DOHH2 (cell line): Measurements from ENCODE around the gene CPEB3.

Experiments used
- H3F3A ChIP-seq: fragments of 200-600 bp; sonication (generic), shearing (Covaris generic); 2 replicates; pipeline ENCODE4 v1.6.0; 2016; ENCODE audit warnings: antibody characterized with exemption, mild to moderate bottlenecking; ENCODE audit not compliant: control insufficient read depth, insufficient read depth
- H3K27ac ChIP-seq: fragments of 200-600 bp; sonication (generic); 2 replicates; pipeline ENCODE4 v1.5.1; 2014; ENCODE audit warnings: low read depth, mild to moderate bottlenecking, low read length, moderate library complexity
- H3K27me3 ChIP-seq: fragments of 200-600 bp; sonication (generic); 2 replicates; pipeline ENCODE4 v1.6.1; 2014; ENCODE audit warnings: mild to moderate bottlenecking, low read length, mixed read lengths; ENCODE audit not compliant: control insufficient read depth
- H3K36me3 ChIP-seq: fragments of 200-600 bp; sonication (generic); 2 replicates; pipeline ENCODE4 v1.6.1; 2014; ENCODE audit warnings: mild to moderate bottlenecking, low read length, moderate library complexity, mixed read lengths; ENCODE audit not compliant: control insufficient read depth
- H3K4me1 ChIP-seq: fragments of 200-600 bp; sonication (generic); 2 replicates; pipeline ENCODE4 v1.6.1; 2014; ENCODE audit warnings: mild to moderate bottlenecking, low read length, mixed read lengths; ENCODE audit not compliant: control insufficient read depth
- H3K4me2 ChIP-seq: fragments of 200-600 bp; sonication (generic); 2 replicates; pipeline ENCODE4 v1.6.0; 2014; ENCODE audit warnings: mild to moderate bottlenecking, low read length, moderate library complexity
- H3K4me3 ChIP-seq: fragments of 200-600 bp; sonication (generic); 2 replicates; pipeline ENCODE4 v1.5.1; 2014; ENCODE audit warnings: mild to moderate bottlenecking, low read length, mixed read lengths
- H3K79me2 ChIP-seq: fragments of 200-600 bp; sonication (generic); 2 replicates; pipeline ENCODE4 v1.6.1; 2014; ENCODE audit warnings: mild to moderate bottlenecking, low read length, mixed read lengths; ENCODE audit not compliant: control insufficient read depth
- H3K9me2 ChIP-seq: fragments of 200-600 bp; sonication (generic); replicated peaks from 2 replicates; pipeline ENCODE4 v1.6.1; 2014; ENCODE audit warnings: mild to moderate bottlenecking, low read length, mixed read lengths; ENCODE audit not compliant: control insufficient read depth
- H3K9me3 ChIP-seq: fragments of 200-600 bp; sonication (generic); 2 replicates; pipeline ENCODE4 v1.6.1; 2014; ENCODE audit warnings: antibody characterized with exemption, low read length, mixed read lengths; ENCODE audit not compliant: control insufficient read depth, insufficient read depth
- H4K20me1 ChIP-seq: fragments of 200-600 bp; sonication (generic); 2 replicates; pipeline ENCODE4 v1.6.0; 2014; ENCODE audit warnings: low read depth, mild to moderate bottlenecking, antibody characterized with exemption, low read length, moderate library complexity; ENCODE audit not compliant: control insufficient read depth, insufficient read depth
- CTCF ChIP-seq: fragments of 200-600 bp; sonication (generic); IDR thresholded peaks from one replicate; pipeline ENCODE4 v1.5.1; 2014; ENCODE audit warnings: antibody characterized with exemption, mild to moderate bottlenecking, low read depth, low read length; ENCODE audit not compliant: poor library complexity, severe bottlenecking
- EZH2phosphoT487 ChIP-seq: fragments of 200-600 bp; sonication (generic); IDR thresholded peaks from 2 replicates; pipeline ENCODE4 v1.6.1; 2017; ENCODE audit warnings: borderline replicate concordance, mild to moderate bottlenecking, antibody characterized with exemption, low read length, moderate library complexity, mixed read lengths

Gene CPEB3

GRCh38 chr10:92200564-92200963 is 90.3 kb downstream of the CPEB3 start:
- no peaks in the 10 kb centered on the region for H3K9me3 ChIP-seq
- no peaks in the 10 kb centered on the region for H4K20me1 ChIP-seq
- no peak overlapping the region for H3K4me3 ChIP-seq
- no peaks in the 10 kb centered on the region for H3K27me3 ChIP-seq
- H3K4me1 ChIP-seq, result no peaks in the 10 kb centered on the region
- TF ChIP-seq EZH2phosphoT487, result no peak
- H3K79me2 ChIP-seq, result no peaks in the 10 kb centered on the region
- no peaks in the 10 kb centered on the region for H3K9me2 ChIP-seq
- H3K36me3 ChIP-seq, result no peaks in the 10 kb centered on the region
- H3K4me2 ChIP-seq, result no peak overlapping the region
- no peaks in the 10 kb centered on the region for H3F3A ChIP-seq
- H3K27ac ChIP-seq, result no peak overlapping the region

- no peak overlapping the region for H3K4me2 ChIP-seq
- H3K27ac ChIP-seq, result no peak overlapping the region
- H3K9me2 ChIP-seq, result no peaks in the 10 kb centered on the region
- H3K9me3 ChIP-seq, result no peaks in the 10 kb centered on the region
- H3K4me1 ChIP-seq, result peaks cover 23% of the 10 kb centered on the region
- no peaks in the 10 kb centered on the region for H3K79me2 ChIP-seq
- no peaks in the 10 kb centered on the region for H3K36me3 ChIP-seq
- TF ChIP-seq EZH2phosphoT487 (no peak), CTCF (no peak)
- no peak overlapping the region for H3K4me3 ChIP-seq
- no peaks in the 10 kb centered on the region for H4K20me1 ChIP-seq
- H3K27me3 ChIP-seq, result no peaks in the 10 kb centered on the region
- H3F3A ChIP-seq, result no peaks in the 10 kb centered on the region
Observed at GRCh38 chr10:92187101-92187500, 103.8 kb downstream of the CPEB3 start.

- Histone ChIP-seq H3K4me1 (peaks cover 44% of the 10 kb centered on the region), H3K9me3 (no peaks in the 10 kb centered on the region), H3K36me3 (no peaks in the 10 kb centered on the region), H3K27ac (peak overlapping the region; percentile 18), H4K20me1 (no peaks in the 10 kb centered on the region), H3F3A (no peaks in the 10 kb centered on the region), H3K4me3 (no peak overlapping the region), H3K27me3 (no peaks in the 10 kb centered on the region), H3K4me2 (peak overlapping the region; percentile 53), H3K9me2 (no peaks in the 10 kb centered on the region), H3K79me2 (no peaks in the 10 kb centered on the region)
- TF ChIP-seq CTCF, result no peak
- TF ChIP-seq EZH2phosphoT487, result no peak
Observed at GRCh38 chr10:92184977-92185376, 105.9 kb downstream of the CPEB3 start.

GRCh38 chr10:92183199-92183598 is 107.7 kb downstream of the CPEB3 start:
- no peaks in the 10 kb centered on the region for H3K36me3 ChIP-seq
- no peaks in the 10 kb centered on the region for H3K9me2 ChIP-seq

More at GRCh38 chr10:92183199-92183598, 107.7 kb downstream of the CPEB3 start:
- H3K9me3 ChIP-seq, result no peaks in the 10 kb centered on the region
- no peak overlapping the region for H3K4me2 ChIP-seq
- H3K79me2 ChIP-seq, result no peaks in the 10 kb centered on the region
- no peak for TF ChIP-seq CTCF
- no peak for TF ChIP-seq EZH2phosphoT487
- H3K4me1 ChIP-seq, result peaks cover 44% of the 10 kb centered on the region
- no peak overlapping the region for H3K27ac ChIP-seq
- H4K20me1 ChIP-seq, result no peaks in the 10 kb centered on the region
- no peaks in the 10 kb centered on the region for H3K27me3 ChIP-seq
- no peaks in the 10 kb centered on the region for H3F3A ChIP-seq
- H3K4me3 ChIP-seq, result no peak overlapping the region
